GM21367 (cell line): Measurements from ENCODE around the gene FOXG1.

Source experiments
- ATAC-seq: cut with Tn5 transposase; IDR thresholded peaks from one replicate; pipeline ENCODE4 v1.9.1; 2021; ENCODE audit not compliant: unreplicated experiment

FOXG1 gene

GRCh38 chr14:28761438-28762291, 4.9 kb upstream of the FOXG1 start:
- ATAC-seq: no peak

GRCh38 chr14:28762303-28762954, 4.2 kb upstream of the FOXG1 start:
- ATAC-seq: no peak

DNA sequence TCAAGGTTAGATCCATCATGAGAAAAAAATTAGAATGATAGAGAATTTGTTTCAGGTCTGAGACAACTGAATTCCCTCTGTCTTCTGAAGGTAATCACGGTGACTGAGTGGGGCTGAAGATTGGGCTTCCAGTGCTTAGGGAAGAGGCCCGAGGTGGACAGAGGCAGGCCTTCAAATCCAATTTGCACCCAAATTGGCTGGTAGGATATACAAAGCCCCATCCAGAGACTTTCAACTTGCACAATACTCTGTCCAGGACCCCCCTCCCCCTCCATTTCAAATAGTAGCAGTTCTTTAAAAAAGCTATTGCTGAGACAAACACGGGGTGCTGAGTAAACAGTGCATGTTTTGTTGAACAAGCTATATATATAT, 3.6 kb upstream of the FOXG1 start:
- ATAC-seq: no peak

GRCh38 chr14:28763751-28764256, 2.8 kb upstream of the FOXG1 start:
- ATAC-seq: no peak

DNA sequence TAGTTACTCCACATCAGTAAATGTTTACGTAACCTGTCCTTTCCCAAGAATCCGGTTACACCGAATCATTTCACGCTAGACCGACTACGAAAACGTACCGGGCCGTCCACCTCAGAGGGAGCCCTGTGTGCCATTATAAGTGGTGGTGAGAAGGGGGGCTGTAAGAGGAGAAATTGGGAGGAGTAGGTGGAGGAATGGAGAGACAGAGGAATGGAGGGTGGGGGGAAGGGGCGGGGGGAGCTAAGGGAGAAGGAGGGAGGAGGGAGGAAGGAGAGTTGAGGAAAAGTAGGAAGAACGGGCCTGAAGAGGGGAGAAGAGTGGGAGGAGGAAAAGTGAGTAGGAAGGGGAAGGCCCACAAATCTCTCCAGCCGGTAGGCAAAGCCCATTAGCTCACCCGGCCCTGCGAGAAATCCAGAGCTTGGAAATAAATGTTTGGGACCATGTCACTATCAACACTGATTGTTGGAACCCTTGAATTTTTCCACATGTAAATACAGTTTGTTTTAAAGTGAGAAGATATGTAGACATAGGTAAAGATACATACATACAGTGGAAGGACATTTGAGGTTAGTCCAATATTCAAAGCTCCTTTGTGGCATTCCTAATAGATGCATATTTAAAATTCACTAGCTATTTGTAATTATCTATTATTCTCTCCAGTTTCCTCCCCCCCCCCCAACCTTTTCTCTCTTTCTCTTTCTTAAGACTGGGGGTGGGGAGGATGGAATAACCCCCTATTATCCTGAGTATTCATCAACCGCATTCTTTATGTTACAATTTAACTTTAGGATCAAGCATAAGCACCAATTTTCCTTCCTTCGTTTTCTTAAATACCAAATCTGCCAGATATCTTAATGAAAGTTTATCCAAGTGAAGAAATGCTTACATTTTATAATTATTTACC, 2.1 kb upstream of the FOXG1 start:
- ATAC-seq: no peak

- ATAC-seq: no peak
Measured at GRCh38 chr14:28765169-28765830, 1.3 kb upstream of the FOXG1 start.

DNA sequence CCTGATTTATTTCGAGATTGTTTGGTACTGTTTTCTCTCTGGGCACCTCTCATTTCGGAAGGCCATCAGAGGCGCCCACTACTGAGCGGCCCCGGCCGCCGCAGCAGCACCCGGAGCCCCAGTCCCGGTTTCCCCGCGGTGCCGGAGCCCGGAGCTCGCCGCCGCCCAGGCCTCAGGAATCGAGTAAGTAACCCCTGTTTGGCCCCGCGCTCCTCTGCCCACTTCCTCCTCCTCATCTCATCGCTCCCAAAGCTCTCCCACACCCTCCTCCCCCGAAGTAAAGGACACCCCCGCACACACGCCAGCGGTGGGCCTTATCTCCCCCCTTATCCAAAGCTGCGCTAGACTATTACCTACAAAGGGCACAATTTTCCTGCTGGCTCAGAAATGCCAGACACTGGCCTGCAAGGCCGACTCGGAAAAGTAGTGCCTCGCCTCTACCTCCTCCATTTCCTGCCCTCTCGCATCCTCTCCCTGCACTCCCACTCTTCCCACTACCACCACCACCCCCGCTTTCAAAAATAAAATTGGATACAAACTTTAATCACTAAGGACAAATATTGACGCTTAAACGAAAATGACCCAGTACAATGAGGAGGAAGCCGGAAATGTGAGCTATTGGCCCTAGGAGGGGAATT, 637 bp upstream of the FOXG1 start:
- ATAC-seq: no peak

DNA sequence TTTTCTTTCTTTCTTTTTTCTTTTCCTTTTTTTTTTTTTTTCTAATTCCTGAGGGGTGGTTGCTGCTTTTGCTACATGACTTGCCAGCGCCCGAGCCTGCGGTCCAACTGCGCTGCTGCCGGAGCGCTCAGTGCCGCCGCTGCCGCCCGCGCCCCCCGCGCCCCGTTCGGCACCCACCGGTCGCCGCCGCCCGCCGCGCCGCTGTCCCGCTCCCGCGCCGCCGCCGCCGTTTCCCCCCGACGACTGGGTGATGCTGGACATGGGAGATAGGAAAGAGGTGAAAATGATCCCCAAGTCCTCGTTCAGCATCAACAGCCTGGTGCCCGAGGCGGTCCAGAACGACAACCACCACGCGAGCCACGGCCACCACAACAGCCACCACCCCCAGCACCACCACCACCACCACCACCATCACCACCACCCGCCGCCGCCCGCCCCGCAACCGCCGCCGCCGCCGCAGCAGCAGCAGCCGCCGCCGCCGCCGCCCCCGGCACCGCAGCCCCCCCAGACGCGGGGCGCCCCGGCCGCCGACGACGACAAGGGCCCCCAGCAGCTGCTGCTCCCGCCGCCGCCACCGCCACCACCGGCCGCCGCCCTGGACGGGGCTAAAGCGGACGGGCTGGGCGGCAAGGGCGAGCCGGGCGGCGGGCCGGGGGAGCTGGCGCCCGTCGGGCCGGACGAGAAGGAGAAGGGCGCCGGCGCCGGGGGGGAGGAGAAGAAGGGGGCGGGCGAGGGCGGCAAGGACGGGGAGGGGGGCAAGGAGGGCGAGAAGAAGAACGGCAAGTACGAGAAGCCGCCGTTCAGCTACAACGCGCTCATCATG, 654 bp downstream of the FOXG1 start:
- no peak for ATAC-seq

DNA sequence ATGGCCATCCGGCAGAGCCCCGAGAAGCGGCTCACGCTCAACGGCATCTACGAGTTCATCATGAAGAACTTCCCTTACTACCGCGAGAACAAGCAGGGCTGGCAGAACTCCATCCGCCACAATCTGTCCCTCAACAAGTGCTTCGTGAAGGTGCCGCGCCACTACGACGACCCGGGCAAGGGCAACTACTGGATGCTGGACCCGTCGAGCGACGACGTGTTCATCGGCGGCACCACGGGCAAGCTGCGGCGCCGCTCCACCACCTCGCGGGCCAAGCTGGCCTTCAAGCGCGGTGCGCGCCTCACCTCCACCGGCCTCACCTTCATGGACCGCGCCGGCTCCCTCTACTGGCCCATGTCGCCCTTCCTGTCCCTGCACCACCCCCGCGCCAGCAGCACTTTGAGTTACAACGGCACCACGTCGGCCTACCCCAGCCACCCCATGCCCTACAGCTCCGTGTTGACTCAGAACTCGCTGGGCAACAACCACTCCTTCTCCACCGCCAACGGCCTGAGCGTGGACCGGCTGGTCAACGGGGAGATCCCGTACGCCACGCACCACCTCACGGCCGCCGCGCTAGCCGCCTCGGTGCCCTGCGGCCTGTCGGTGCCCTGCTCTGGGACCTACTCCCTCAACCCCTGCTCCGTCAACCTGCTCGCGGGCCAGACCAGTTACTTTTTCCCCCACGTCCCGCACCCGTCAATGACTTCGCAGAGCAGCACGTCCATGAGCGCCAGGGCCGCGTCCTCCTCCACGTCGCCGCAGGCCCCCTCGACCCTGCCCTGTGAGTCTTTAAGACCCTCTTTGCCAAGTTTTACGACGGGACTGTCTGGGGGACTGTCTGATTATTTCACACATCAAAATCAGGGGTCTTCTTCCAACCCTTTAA, 1.5 kb downstream of the FOXG1 start:
- no peak for ATAC-seq

DNA sequence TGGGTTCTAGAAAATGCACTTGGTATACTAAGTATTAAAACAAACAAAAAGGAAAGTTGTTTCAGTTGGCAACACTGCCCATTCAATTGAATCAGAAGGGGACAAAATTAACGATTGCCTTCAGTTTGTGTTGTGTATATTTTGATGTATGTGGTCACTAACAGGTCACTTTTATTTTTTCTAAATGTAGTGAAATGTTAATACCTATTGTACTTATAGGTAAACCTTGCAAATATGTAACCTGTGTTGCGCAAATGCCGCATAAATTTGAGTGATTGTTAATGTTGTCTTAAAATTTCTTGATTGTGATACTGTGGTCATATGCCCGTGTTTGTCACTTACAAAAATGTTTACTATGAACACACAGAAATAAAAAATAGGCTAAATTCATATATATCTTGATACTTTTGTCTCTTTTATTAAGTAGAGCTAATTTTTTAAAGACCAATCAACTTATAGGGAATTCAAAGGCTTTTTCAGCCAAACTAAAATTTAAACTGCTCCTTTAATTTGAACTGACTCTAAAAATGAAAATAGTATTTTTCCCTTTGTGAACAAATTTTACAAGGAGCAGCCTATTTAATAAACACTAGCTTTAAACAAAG, 2.8 kb downstream of the FOXG1 start:
- no peak for ATAC-seq

DNA sequence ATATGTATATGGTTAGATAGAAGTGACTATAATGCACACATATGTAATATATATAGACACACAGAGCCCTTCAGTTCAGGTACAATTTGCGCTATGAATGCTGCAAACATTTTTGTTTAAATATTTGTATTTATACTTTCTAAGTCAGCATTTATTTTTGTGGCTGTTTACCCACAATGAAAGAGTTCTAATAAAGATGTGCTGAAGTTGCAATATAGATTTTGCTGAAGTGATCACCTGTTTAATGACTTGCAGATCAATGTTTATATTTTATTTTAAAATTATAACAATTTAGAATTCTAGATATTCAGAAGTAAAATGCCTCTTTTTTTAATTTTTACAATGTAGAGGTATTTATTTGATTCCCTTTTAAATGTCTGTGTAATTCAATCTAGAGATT, 3.5 kb downstream of the FOXG1 start:
- ATAC-seq: no peak

- ATAC-seq: no peak
Measured at GRCh38 chr14:28770630-28771029, 4.0 kb downstream of the FOXG1 start.

- ATAC-seq: no peak
Measured at GRCh38 chr14:28771168-28771567, 4.6 kb downstream of the FOXG1 start.

GRCh38 chr14:28772613-28773012, 6.0 kb downstream of the FOXG1 start:
- no peak for ATAC-seq

GRCh38 chr14:28773176-28773575, 6.6 kb downstream of the FOXG1 start:
- ATAC-seq: no peak

- no peak for ATAC-seq
Measured at GRCh38 chr14:28773861-28774691, 7.5 kb downstream of the FOXG1 start.
